ENCODE results near the gene C2CD5. TPM values are rescaled to one million over a fixed set of nuclear protein-coding genes. Genes with fewer than 3 reads are reported as not detected.

C2CD5 gene
- total and polyA plus RNA-seq, 2 of the 13 experiments (the other 11 are each of a cell fraction or from before 2014, with no cell fraction given), result 12.6 to 14.6 TPM

GRCh38 chr12:22458298-22458937 is 85.9 kb downstream of the C2CD5 start:
- ATAC-seq (no peak), DNase-seq (ENCODE audit: low spot score) (no peak), FAIRE-seq (no peak)
- H3K27ac ChIP-seq (ENCODE audit: extremely low read length, insufficient read depth, low read length), result no peak overlapping the region
- no peaks in the 10 kb centered on the region for H3K79me2 ChIP-seq (ENCODE audit: insufficient read depth, low read length)
- POLR2A ChIA-PET, result no interaction called here
- TF ChIP-seq ATF7 (IDR thresholded peaks at IDR 0.05) (peak; percentile 66), ATF7 (CRISPR knock-in tag; IDR thresholded peaks at IDR 0.05) (no peak), SKI (IDR thresholded peaks at IDR 0.05; ENCODE audit: partially characterized antibody) (no peak), CREB1 (IDR thresholded peaks at IDR 0.05) (0 out of 2 replicates have a peak, but pooled peaks have one; percentile 22), CREB1 (CRISPR knock-in tag; IDR thresholded peaks at IDR 0.05) (no peak)
- H2AFZ ChIP-seq (ENCODE audit: low read length), result no peak overlapping the region
- WGBS (ENCODE audit: low lambda C conversion rate), result 96% methylated on average over 6 of the region's 6 CpGs
- H4K20me1 ChIP-seq (ENCODE audit: insufficient read depth, low read length), result no peaks in the 10 kb centered on the region
- no peak overlapping the region for H3K9ac ChIP-seq (ENCODE audit: insufficient read depth, low read depth, low read length)
- no peaks in the 10 kb centered on the region for H3K9me3 ChIP-seq (ENCODE audit: low read length)
- H3K36me3 ChIP-seq (replicated peaks in 1 of 2; ENCODE audit: control insufficient read depth in 1 of 2, insufficient read depth in 2 of 2, low read length in 2 of 2), result no peaks in the 10 kb centered on the region
- H3K4me3 ChIP-seq (replicated peaks in 1 of 3; ENCODE audit: insufficient read depth in 1 of 3, low read depth in 2 of 3, low read length in 3 of 3), result no peak overlapping the region
- no TSS peak for BruUV-seq (replicated peaks)
- in situ Hi-C loops (cut with HindIII; ENCODE audit: extremely low pct_ligation_motif_present, low pct_unique_long_range_greater_than_20kb), result loop anchor here (5.0 kb wide), 1 partner anchor 376 kb away; no protein-coding TSS in a partner anchor
- intact Hi-C loops (cut with micrococcal nuclease; ENCODE audit: unreplicated experiment), result no loop called here
- H3K4me1 ChIP-seq (ENCODE audit: insufficient read depth, low read length), result no peaks in the 10 kb centered on the region
- CTCF ChIA-PET (ENCODE audit: low intra/inter-chr PET ratio, low total read pairs), result no interaction called here
- no peaks in the 10 kb centered on the region for H3K27me3 ChIP-seq (ENCODE audit: control insufficient read depth in 1 of 2, insufficient read depth in 2 of 2, low read length in 2 of 2)
- no peak overlapping the region for H3K4me2 ChIP-seq (ENCODE audit: low read depth, low read length)

- Histone ChIP-seq H4K20me1 (ENCODE audit: insufficient read depth, low read length) (no peaks in the 10 kb centered on the region), H3K4me3 (replicated peaks in 1 of 3; ENCODE audit: insufficient read depth in 1 of 3, low read depth in 2 of 3, low read length in 3 of 3) (no peak overlapping the region), H2AFZ (ENCODE audit: low read length) (no peak overlapping the region), H3K4me1 (ENCODE audit: insufficient read depth, low read length) (no peaks in the 10 kb centered on the region), H3K79me2 (ENCODE audit: insufficient read depth, low read length) (no peaks in the 10 kb centered on the region), H3K4me2 (ENCODE audit: low read depth, low read length) (no peak overlapping the region), H3K36me3 (replicated peaks in 1 of 2; ENCODE audit: control insufficient read depth in 1 of 2, insufficient read depth in 2 of 2, low read length in 2 of 2) (no peaks in the 10 kb centered on the region), H3K9me3 (ENCODE audit: low read length) (no peaks in the 10 kb centered on the region), H3K27me3 (ENCODE audit: control insufficient read depth in 1 of 2, insufficient read depth in 2 of 2, low read length in 2 of 2) (no peaks in the 10 kb centered on the region), H3K27ac (ENCODE audit: extremely low read length, insufficient read depth, low read length) (no peak overlapping the region), H3K9ac (ENCODE audit: insufficient read depth, low read depth, low read length) (no peak overlapping the region)
- POLR2A ChIA-PET, result no interaction called here
- no TSS peak for BruUV-seq (replicated peaks)
- CTCF ChIA-PET (ENCODE audit: low intra/inter-chr PET ratio, low total read pairs), result no interaction called here
- ATAC-seq (no peak), DNase-seq (ENCODE audit: low spot score) (no peak), FAIRE-seq (no peak)
- intact Hi-C loops (cut with micrococcal nuclease; ENCODE audit: unreplicated experiment), result no loop called here
- in situ Hi-C loops (cut with HindIII; ENCODE audit: extremely low pct_ligation_motif_present, low pct_unique_long_range_greater_than_20kb), result loop anchor here (5.0 kb wide), 1 partner anchor 375 kb away; no protein-coding TSS in a partner anchor
- 96% methylated on average over 4 of the region's 4 CpGs for WGBS (ENCODE audit: low lambda C conversion rate)
- TF ChIP-seq ZNF639 (CRISPR knock-in tag; conservative IDR thresholded peaks at IDR 0.05), result no peak
- no peak for TF ChIP-seq RFXAP (CRISPR knock-in tag; IDR thresholded peaks at IDR 0.05; ENCODE audit: borderline replicate concordance)
- no peak for TF ChIP-seq GMEB2 (CRISPR knock-in tag; IDR thresholded peaks at IDR 0.05; ENCODE audit: low read depth)
- TF ChIP-seq SRY (CRISPR knock-in tag; IDR thresholded peaks at IDR 0.05), result no peak
- TF ChIP-seq CREB1 (IDR thresholded peaks at IDR 0.05), result no peak
- no peak for TF ChIP-seq CREB1 (CRISPR knock-in tag; IDR thresholded peaks at IDR 0.05)
- no peak for TF ChIP-seq HNRNPH1 (optimal IDR thresholded peaks at IDR 0.05; ENCODE audit: low read depth, low read length)
- TF ChIP-seq ZNF460 (CRISPR knock-in tag; IDR thresholded peaks at IDR 0.05; ENCODE audit: borderline replicate concordance), result no peak
- no peak for TF ChIP-seq SCMH1 (CRISPR knock-in tag; IDR thresholded peaks at IDR 0.05; ENCODE audit: borderline replicate concordance)
- no peak for TF ChIP-seq KLF9 (CRISPR knock-in tag; IDR thresholded peaks at IDR 0.05; ENCODE audit: low read depth)
- no peak for TF ChIP-seq SRSF4 (IDR thresholded peaks at IDR 0.05; ENCODE audit: low read depth, low read length, poor library complexity, severe bottlenecking)
- no peak for TF ChIP-seq SP2 (CRISPR knock-in tag; IDR thresholded peaks at IDR 0.05)
Measured at GRCh38 chr12:22457085-22457484, 87.3 kb downstream of the C2CD5 start.
